CD4-positive, alpha-beta T cell treated with Interferon gamma for 1 hour (primary cell): Measurements from ENCODE around the gene ARL6IP5.

ENCODE experiments used
- DNase-seq: peaks from one replicate; pipeline ENCODE4 v3.0.0-alpha.2; 2020

ARL6IP5 gene

DNA sequence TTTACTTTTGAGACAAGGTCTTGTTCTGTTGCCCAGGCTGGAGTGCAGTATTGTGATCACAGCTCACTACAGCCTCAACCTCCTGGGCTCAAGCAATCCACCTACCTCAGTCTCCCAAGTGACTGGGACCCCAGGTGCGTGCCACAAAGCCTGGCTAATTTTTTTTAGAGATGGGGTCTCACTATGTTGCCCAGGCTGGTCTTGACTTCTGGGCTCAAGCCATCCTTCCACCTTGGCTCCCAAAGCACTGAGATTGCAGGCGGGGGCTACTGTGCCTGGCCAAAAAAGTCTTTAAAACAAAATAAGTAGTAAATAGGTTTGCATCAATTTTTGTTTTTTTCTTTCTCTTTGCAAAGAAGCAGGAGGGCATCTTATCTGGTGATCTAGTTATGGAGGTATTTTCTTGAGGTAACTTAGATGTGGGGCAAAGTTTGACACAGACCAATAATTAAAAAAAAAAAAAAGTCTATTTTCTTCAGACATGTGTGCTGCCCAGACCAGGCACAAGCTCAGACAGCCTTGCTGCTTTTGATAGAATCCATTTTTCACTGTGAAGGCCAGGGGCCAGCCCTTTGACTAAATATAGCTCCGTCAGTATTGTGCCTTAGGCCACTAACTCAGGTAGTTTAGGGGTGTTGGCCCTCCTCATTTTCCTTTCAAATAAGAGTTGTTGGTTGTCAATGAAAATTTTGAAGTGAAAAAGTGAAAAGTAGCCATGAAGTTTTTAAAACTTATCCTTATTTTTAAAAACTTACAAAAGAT is 2.5 kb downstream of the ARL6IP5 start:
- no peak for DNase-seq

DNA sequence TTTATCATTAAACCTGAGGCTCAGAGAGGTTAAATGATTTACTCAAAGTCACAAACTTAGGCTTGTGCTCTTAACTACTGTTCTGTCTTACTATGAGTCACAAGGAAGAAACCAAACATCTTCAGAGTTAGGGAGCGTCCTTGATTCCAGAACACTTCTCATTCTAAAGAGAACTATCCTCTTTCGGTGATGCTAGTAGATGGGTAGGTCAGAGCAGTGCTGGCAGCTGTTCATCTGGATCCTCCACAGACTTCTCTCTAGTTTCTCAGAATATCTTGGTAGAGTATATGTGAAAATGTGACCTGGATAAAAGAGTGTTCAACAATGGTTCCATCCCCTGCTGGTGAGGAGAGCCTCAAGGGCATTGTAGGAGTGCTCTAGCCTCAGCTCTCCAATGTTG is 3.3 kb downstream of the ARL6IP5 start:
- no peak for DNase-seq

DNA sequence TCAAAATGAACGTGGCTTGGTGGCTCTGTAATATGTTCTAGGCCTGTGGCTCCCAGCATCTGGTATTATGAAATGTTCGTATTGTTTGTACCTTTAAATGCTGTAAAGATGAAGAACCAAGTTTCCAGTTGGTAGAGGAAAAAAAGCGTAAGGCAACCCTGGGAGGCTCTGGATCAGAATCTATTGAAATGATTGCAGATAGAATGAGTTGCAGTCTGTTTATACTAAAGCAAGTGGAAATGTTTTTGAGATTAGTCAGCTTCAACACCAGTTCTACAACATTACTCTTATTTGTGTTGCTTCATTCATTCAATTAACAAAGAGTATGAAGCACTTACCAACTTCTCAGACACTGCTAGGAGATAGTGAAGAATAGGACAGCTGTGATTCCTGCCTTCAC is 5.3 kb downstream of the ARL6IP5 start:
- no peak for DNase-seq

DNA sequence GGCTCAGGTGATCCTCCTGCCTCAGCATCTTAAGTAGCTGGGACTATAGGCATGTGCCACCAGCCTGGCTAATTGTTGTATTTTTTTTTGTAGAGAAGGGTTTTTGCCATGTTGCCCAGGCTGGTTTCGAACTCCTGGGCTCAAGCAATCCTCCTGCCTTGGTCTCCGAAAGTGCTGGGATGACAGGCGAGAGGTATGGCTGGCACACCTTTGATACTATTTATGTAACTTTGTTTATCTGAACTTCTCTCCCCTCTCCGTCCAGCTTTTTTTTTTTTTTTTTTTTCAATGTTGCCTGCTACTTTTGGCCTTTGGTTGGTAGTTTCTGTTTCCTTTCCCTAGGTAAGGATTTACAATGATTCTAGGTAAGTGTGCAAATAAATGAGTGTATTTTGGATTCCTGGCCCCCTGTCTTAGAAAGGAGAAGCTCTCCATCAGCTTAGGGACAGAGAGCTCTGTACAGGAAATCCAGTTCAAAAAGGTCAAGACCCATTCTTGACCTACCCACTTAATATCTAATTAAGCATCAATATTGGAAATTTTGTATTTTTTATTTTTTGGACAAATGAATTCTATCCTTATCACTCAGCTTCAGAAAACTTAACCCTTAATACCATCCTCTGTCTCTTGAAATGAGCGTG is 6.8 kb downstream of the ARL6IP5 start:
- no peak for DNase-seq

DNA sequence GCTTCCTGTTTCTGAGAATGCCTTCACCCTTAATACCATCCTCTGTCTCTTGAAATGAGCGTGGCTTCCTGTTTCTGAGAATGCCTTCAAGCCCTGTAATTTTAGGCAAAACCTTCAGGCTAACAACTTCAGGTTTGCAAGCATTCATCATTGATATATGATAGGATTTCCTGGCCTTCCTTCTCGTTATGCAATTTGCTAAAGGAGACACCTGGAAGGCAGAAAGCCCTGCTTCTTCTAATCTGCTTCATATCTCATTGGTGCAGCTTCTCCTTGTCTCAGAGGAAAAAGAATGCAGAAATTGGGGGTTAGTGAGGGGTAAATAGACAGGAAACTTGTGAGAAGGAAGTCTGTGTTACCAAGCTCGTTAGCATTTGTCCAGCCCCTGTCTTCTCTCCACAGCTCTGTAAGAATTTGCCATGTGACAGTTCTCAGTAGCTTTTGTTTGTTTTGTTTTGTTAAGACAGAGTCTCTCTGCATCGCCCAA is 7.3 kb downstream of the ARL6IP5 start:
- peak; percentile 9 for DNase-seq

DNA sequence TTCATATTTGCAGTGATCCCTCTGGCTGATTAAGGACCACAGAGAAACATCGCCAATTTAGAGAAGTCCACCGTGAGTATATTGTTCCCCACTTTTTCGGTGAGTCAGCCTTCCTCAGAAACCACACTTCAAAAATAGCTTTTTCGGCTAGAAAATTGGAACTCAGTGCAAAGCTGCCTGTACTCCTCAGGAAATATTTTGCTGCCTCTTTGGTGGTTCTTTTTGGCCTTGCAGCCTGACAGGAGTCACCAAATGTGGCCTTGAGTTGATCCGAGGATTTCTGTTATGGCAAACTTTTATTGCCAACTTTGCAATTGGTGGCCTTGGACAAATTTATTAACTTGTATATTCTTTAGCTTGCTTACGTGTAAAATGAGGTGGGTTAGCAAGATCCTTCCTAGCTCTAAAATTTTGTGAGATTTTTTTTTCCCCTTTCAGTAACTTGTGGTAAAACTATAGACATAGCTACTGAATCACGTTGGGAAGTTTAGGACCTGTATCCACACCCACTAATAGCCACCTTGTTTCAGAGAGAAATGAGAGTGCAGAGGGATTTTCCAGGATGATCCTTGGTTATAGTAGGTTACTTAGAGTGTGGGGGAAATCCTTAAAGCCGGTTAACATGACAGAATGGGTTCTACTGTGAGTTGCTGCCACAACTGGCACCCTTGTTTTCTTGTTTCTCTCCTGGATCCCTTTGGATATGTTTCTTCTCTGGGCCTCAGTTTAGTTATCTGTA is 9.9 kb downstream of the ARL6IP5 start:
- DNase-seq = no peak

DNA sequence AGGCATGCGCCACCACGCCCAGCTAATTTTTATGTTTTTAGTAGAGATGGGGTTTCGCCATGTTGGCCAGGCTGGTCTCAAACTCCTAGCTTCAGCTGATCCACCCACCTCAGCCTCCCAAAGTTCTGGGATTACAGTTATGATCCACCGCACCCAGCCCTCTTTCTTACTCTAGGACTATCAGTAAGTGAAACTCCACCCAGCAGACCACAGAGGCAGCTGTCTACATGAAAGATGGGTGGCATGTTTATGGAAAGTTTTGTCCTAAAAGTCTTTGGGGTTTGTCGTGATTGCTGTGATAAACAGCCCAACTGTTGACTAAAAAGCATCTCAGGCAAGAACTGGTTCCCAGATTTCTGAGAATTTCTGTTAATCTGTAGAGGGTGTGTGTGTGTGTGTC is 10.9 kb downstream of the ARL6IP5 start:
- no peak for DNase-seq

DNA sequence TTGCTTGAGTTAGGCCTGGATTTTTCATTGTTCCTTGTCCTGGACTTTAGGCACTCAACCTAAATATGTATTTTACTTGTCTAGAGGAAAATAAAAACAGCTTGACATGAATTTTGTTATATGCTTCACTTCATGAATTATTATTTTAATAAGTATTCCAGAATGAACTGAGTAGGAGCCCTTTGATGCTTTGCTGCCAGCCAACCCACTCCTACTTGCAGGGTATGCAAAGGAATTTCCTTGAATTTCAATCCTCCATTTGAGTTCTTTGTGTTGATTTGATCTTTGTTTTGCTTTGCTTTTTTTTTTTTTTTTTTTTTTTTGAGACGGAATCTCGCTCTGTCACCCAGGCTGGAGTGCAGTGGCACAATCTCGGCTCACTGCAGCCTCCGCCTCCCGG is 11.6 kb downstream of the ARL6IP5 start:
- no peak for DNase-seq

DNA sequence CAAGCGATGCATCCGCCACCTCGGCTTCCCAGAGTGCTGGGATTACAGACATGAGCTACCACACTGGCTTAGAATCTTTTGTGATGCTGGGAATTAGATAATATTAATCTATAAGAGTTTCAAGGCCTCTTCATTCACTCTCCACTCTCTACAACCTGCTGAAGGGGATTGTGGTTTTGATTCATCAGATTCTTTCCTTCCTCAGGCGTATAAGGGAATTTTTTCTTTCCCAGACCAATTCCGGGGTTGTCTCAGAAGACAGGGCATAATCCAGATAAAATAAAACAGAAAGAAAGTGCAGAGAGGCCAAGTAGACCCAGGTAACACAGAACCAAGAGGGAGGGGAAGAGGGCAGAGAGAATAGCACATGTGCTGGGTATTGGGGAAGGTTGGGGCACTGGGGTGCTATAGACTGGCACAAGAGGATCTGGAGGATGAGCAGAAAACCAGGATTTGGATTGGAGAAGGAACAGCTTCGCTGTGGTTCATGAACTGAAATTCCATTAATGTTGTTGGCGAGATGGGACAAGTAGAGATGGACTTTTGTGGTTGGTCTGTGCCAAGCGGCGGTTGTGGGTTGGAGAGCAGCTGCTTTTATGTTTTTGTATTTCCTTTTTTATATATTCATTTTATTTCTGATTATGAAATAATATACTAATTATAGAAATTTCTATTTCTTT is 12.8 kb downstream of the ARL6IP5 start:
- DNase-seq = no peak

DNA sequence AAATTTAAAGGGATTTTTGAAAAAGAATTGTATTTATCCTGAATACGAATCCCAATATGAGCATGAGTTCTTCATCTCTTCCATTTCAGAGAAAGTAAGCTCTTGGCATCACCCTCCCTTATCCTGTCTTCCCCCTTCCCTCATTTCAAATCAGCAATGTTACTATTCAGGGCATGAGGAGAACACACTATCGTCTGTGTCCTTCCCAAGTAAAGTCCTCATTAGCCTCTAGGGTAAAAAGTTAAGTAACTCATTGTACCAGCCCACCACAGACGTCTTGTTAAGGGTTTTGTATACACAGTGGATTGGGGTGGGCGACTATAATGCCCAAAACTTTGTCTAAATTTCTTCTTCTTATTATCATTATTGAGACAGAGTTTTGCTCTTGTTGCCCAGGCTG is 14.8 kb downstream of the ARL6IP5 start:
- no peak for DNase-seq

DNA sequence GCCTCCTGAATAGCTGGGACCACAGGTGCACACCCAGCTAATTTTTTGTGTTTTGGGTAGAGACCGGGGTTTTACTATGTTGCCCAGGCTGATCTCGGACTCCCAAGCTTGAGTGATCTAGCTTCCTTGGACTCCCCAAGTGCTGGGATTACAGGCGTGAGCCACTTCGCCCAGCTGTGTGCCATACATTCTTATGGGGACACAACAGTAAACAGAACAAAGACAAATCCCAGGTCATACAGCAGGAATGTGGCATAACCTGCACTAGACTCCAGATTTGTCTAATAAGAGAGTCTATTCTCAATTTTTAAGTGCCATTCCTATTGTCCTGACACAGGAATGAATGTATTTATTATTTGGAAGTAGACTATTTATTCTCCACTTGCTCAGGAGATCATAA is 17.6 kb downstream of the ARL6IP5 start:
- DNase-seq = no peak

DNA sequence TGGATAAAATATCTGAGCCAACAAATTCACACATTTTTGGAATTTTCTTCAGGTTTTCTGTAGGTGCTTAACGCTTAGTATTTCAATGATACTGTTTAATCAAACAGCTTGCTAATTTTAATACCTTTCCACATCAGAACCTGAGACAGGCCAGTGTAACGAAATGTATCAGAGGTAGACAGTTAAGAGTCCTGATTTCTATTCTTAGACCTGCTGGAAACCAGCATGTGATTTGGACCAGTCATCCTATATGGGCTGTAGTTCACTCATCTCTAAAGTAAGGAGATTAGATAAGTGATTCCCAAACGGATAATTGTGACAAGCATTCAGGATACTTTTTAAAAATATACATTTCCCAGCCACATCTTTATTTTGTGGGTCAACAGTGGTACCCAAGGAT is 18.4 kb downstream of the ARL6IP5 start:
- DNase-seq = no peak

DNA sequence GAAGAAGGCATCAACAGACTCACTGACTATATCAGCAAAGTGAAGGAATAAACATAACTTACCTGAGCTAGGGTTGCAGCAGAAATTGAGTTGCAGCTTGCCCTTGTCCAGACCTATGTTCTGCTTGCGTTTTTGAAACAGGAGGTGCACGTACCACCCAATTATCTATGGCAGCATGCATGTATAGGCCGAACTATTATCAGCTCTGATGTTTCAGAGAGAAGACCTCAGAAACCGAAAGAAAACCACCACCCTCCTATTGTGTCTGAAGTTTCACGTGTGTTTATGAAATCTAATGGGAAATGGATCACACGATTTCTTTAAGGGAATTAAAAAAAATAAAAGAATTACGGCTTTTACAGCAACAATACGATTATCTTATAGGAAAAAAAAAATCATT is 19.8 kb downstream of the ARL6IP5 start:
- no peak for DNase-seq

DNA sequence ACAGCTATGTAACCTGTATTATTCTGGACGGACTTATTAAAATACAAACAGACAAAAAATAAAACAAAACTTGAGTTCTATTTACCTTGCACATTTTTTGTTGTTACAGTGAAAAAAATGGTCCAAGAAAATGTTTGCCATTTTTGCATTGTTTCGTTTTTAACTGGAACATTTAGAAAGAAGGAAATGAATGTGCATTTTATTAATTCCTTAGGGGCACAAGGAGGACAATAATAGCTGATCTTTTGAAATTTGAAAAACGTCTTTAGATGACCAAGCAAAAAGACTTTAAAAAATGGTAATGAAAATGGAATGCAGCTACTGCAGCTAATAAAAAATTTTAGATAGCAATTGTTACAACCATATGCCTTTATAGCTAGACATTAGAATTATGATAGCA is 20.6 kb downstream of the ARL6IP5 start:
- DNase-seq = no peak

DNA sequence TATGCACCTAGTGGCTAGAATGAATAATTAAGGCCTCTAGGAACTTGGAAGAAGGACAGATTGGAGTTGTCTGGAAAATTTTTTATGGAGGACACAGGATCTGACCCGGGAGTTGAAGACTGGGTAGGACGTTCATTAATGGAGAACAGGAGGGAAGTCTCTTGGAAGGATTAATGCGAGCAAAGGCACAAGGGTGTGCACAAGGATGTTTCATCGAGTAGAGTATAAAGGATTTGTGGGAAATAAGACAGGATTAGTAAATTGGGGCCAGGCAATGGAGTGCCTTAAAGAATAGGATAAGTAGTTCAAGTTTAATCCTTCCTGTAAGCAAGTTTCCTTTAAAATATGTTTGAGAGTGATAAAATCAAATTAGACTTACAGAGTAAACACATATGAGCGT is 23.1 kb downstream of the ARL6IP5 start:
- no peak for DNase-seq

DNA sequence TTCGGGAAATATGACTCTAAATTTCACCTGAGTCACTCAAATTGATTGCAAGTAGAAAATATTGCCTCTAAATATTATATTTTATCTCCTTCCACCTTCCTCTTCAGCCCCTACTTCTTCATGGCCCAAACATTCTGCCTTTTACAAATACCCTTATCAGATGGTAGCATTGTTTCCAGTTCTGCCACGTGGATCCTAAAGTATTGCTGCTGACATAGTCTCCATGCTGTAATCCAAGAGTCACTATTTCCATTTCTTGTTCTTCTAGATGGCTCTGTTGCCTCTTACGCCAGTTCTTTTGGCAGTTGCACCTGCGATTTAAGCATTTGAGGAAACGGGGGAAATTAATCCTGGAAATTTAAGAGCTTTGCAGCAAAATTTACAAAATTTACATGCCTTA is 24.1 kb downstream of the ARL6IP5 start:
- no peak for DNase-seq

DNA sequence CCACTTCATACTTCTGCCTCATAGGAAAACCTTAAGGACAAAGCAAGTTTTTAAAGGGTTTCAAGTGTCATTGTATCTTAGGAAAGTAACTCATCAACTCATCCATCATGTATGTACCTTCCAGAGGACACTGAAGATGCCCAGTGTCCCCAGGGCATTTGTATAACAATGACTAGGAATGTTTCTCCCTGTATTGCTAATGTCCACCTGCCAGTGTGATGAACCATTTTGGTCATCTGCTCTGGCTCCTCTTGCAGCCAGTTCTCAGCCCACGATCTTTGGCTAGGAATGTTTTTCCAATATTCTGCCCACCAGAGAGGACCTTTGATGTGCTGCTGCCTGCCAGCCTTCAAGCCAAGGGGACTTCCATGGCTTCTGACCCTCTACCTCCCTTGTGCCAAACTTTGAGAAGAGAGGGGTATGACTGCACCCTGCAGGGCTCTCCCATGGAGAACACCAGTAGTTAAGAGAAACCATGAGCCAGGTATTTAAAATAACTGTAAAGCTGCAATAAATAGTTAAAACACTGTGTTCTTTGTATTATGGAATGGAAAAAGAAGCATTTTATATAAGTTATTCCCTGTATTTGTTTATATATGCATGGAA is 26.3 kb downstream of the ARL6IP5 start:
- no peak for DNase-seq

DNA sequence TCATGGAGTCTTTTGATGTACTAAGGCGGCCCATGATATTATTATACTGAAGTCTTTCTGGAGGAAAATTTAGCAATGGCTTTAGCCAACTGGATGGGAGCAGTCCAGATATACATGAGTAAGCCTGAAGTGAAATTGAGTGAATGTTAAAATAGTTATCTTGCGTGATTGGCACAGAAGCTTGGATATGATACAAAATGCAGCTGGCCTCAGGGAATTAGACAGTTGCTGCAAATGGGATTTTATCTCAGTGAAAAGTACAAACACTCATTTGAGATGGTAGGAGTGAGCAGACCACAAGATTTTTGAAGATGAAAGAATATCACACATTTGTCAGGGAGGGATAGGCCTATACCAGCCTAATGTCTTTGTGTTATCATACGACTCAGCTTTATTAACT is 28.8 kb downstream of the ARL6IP5 start:
- no peak for DNase-seq

DNA sequence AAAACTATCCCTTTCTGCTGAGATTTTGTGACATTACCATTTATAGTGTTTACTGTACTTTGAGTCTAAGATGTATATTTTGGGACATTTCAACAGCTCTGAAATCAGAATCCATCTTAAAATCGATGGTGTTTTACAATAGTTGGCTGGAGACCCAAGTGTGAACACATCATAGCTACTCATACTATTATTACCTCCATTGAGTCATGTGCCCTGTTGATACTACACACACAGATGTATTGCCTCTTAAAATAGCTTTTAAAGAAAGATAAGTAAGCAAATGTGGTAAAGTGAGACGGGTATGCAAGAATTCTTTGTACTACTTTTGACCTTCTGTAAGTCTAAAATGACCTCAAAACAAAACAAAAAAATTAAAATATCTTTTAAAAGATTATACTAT is 31.0 kb downstream of the ARL6IP5 start:
- no peak for DNase-seq

DNA sequence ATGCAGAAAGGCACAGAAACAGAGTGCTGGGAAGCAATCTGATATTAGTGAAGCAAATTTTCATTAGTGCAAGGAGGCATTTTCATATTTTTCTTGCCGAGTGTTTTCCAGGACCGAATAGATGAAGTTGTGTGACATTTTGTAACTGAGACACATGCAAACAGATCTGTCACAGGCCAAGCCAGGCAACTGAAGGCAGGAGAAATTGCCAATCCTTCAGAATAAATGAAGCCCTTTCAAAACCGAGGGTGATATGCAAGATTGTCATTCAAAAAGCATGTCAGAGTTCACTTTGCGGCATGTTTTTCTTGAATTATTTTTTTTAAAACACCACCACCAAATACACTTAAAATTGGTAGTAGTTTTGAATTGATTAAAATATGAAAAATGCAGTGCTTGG is 31.4 kb downstream of the ARL6IP5 start:
- DNase-seq = no peak

DNA sequence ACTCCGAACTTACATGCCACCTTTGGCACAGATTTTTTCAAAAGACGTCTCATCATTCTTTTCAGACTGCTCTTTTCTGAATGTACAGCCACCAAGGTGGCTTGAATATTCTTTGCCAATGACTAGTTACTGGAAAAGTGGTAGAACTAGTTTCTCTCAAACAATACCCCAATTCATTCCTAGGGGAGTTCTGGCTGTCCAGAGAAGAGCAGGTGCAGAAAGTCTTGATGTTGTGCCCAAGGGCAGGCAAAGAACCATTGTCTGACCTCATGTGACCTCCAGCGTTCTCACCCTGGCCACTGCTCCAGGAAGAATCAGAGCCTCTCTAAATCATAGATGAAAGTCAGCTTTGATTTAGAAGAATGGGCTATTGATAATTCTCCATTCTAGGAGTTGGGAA is 32.2 kb downstream of the ARL6IP5 start:
- DNase-seq = no peak

DNA sequence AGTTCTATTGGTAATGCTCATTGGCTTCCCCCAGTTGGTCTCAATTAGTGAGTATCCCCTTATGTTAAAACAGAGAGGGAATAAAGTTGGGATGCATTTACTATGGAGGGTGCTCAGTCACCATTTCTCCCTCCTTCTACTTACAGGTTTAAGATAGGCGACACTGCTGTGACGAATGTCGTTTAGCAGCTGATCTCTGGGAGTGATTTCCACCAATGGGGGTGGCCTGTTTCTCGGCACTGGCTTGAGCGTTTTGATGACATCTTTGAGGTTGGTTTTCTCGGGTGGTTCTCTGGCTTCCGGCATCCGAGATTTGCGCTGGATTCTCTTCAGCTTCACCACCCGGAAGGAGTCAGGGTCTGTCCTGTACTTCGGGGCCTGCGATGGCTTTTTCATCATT is 33.8 kb downstream of the ARL6IP5 start:
- no peak for DNase-seq

DNA sequence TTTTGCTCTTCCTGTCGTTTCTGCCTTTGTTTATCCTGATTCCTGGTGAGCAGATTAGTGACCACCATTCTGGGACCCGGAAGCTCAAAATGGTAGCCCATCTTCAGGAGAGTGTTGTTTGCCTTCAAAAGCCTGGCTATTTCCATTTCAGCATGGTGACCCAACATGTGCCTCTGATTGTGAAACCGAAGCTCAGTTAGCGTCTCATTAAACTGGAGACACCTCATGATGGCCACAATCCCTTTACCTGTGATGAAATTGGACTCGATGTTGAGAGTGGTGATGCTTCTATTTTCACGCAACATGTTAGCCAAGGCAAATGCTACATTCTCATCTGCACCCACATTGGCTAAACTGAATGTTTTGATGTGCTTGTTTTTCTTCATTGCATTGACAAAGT is 34.4 kb downstream of the ARL6IP5 start:
- no peak for DNase-seq
